HepG2 (cell line): ENCODE data around the gene ARHGAP20.

ENCODE experiments used
- AGO1 ChIP-seq: fragments of 200-400 bp; formaldehyde crosslinking; IDR thresholded peaks from 2 replicates; pipeline ENCODE4 v1.6.1; 2017; ENCODE audit warnings: mild to moderate bottlenecking, low read depth, low read length, moderate library complexity; ENCODE audit not compliant: poor library complexity, severe bottlenecking
- EZH2 ChIP-seq: conservative IDR thresholded peaks from 2 replicates; pipeline ENCODE4 v1.6.1; 2012; ENCODE audit warnings: mild to moderate bottlenecking, low read depth, low read length, moderate library complexity
- KLF12 ChIP-seq: sonication (generic); formaldehyde crosslinking; IDR thresholded peaks from 2 replicates; pipeline ENCODE4 v1.4.0; 2020; ENCODE audit warnings: missing genetic modification reagents, borderline replicate concordance
- SNRNP70 ChIP-seq: fragments of 200-400 bp; formaldehyde crosslinking; IDR thresholded peaks from 2 replicates; pipeline ENCODE4 v1.6.1; 2017; ENCODE audit warnings: mild to moderate bottlenecking, low read depth, low read length, moderate library complexity
- TSC22D2 ChIP-seq: sonication (generic); formaldehyde crosslinking; IDR thresholded peaks from 2 replicates; pipeline ENCODE4 v1.5.1; 2020; ENCODE audit warnings: missing genetic modification reagents, mild to moderate bottlenecking, borderline replicate concordance
- ZNF101 ChIP-seq: sonication (generic); formaldehyde crosslinking; IDR thresholded peaks from 2 replicates; pipeline ENCODE4 v1.4.0; 2020; ENCODE audit warnings: mild to moderate bottlenecking, low read depth, missing genetic modification reagents, borderline replicate concordance
- TF ChIP-seq, protein P1 (sequence below): sonication (generic); formaldehyde crosslinking; IDR thresholded peaks from one replicate; pipeline ENCODE4 v1.5.1; 2020; ENCODE audit warnings: mild to moderate bottlenecking, missing genetic modification reagents; ENCODE audit errors: not compliant biosample characterization
- TF ChIP-seq, protein P2 (sequence below), 2 experiments: IDR thresholded peaks; 2 replicates each; pipeline ENCODE4 v1.6.1; 2011 to 2012; ENCODE audit warnings: low read length in 2 of 2, borderline replicate concordance in 1 of 2, low read depth in 1 of 2, mild to moderate bottlenecking in 1 of 2, moderate library complexity in 1 of 2

DNA sequence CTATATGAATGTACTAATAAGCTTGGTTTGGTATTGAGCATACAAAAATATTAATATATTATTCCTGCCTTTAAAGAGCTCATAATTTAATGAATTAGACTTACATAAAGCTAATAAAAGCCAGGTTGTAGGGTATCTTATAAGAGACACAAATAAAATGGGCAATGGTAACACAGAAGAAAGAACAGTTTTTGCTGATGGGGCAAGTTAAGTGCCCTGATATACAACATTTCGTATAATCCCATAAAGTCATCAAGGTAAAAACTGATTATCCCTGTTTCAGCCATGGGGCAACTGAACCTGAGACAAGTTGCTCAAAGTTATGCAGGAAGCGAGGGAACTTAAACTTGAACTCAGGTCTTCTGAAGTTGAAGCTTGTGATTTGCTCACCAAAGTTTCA lies 48.9 kb upstream of the ARHGAP20 start:
- TF ChIP-seq ZNF101 (CRISPR knock-in tag) (no peak), SNRNP70 (no peak), EZH2 (no peak), TSC22D2 (CRISPR knock-in tag) (no peak), AGO1 (no peak), KLF12 (CRISPR knock-in tag) (no peak)
- TF ChIP-seq, protein P1, sequence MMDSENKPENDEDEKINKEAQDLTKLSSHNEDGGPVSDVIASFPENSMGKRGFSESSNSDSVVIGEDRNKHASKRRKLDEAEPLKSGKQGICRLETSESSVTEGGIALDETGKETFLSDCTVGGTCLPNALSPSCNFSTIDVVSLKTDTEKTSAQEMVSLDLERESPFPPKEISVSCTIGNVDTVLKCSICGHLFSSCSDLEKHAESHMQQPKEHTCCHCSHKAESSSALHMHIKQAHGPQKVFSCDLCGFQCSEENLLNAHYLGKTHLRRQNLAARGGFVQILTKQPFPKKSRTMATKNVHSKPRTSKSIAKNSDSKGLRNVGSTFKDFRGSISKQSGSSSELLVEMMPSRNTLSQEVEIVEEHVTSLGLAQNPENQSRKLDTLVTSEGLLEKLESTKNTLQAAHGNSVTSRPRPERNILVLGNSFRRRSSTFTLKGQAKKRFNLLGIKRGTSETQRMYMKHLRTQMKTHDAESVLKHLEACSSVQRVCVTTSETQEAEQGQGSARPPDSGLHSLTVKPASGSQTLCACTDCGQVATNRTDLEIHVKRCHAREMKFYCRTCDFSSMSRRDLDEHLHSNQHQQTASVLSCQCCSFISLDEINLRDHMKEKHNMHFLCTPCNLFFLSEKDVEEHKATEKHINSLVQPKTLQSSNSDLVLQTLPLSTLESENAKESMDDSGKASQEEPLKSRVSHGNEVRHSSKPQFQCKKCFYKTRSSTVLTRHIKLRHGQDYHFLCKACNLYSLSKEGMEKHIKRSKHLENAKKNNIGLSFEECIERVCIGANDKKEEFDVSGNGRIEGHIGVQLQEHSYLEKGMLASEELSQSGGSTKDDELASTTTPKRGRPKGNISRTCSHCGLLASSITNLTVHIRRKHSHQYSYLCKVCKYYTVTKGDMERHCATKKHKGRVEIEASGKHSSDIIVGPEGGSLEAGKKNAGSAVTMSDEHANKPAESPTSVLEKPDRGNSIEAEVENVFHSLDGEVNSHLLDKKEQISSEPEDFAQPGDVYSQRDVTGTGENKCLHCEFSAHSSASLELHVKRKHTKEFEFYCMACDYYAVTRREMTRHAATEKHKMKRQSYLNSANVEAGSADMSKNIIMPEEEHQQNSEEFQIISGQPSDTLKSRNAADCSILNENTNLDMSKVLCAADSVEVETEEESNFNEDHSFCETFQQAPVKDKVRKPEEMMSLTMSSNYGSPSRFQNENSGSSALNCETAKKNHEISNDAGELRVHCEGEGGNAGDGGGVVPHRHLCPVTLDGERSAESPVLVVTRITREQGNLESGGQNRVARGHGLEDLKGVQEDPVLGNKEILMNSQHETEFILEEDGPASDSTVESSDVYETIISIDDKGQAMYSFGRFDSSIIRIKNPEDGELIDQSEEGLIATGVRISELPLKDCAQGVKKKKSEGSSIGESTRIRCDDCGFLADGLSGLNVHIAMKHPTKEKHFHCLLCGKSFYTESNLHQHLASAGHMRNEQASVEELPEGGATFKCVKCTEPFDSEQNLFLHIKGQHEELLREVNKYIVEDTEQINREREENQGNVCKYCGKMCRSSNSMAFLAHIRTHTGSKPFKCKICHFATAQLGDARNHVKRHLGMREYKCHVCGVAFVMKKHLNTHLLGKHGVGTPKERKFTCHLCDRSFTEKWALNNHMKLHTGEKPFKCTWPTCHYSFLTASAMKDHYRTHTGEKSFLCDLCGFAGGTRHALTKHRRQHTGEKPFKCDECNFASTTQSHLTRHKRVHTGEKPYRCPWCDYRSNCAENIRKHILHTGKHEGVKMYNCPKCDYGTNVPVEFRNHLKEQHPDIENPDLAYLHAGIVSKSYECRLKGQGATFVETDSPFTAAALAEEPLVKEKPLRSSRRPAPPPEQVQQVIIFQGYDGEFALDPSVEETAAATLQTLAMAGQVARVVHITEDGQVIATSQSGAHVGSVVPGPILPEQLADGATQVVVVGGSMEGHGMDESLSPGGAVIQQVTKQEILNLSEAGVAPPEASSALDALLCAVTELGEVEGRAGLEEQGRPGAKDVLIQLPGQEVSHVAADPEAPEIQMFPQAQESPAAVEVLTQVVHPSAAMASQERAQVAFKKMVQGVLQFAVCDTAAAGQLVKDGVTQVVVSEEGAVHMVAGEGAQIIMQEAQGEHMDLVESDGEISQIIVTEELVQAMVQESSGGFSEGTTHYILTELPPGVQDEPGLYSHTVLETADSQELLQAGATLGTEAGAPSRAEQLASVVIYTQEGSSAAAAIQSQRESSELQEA (CRISPR knock-in tag) = no peak
- TF ChIP-seq, protein P2, sequence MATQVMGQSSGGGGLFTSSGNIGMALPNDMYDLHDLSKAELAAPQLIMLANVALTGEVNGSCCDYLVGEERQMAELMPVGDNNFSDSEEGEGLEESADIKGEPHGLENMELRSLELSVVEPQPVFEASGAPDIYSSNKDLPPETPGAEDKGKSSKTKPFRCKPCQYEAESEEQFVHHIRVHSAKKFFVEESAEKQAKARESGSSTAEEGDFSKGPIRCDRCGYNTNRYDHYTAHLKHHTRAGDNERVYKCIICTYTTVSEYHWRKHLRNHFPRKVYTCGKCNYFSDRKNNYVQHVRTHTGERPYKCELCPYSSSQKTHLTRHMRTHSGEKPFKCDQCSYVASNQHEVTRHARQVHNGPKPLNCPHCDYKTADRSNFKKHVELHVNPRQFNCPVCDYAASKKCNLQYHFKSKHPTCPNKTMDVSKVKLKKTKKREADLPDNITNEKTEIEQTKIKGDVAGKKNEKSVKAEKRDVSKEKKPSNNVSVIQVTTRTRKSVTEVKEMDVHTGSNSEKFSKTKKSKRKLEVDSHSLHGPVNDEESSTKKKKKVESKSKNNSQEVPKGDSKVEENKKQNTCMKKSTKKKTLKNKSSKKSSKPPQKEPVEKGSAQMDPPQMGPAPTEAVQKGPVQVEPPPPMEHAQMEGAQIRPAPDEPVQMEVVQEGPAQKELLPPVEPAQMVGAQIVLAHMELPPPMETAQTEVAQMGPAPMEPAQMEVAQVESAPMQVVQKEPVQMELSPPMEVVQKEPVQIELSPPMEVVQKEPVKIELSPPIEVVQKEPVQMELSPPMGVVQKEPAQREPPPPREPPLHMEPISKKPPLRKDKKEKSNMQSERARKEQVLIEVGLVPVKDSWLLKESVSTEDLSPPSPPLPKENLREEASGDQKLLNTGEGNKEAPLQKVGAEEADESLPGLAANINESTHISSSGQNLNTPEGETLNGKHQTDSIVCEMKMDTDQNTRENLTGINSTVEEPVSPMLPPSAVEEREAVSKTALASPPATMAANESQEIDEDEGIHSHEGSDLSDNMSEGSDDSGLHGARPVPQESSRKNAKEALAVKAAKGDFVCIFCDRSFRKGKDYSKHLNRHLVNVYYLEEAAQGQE (IDR thresholded peaks at IDR 0.05; ENCODE audit: borderline replicate concordance in 1 of 2, low read depth in 1 of 2, low read length in 2 of 2) = no peak
